T-helper 9 cell (primary cell): ENCODE results near the gene FOXRED2.
"Not testable (repeated sequence)": the region's sequence is repeated elsewhere in the genome, so short reads cannot be mapped to it uniquely, and the experiment has no call there.

Experiments used
- DNase-seq: peaks from one replicate; pipeline ENCODE4 v3.0.0-alpha.2; 2020

Gene FOXRED2

GRCh38 chr22:36469094-36469710 is 37.6 kb downstream of the FOXRED2 start:
- DNase-seq, result no peak

- no peak for DNase-seq
Measured at GRCh38 chr22:36467946-36468345, 38.9 kb downstream of the FOXRED2 start.

GRCh38 chr22:36467042-36467810 is 39.6 kb downstream of the FOXRED2 start:
- no peak for DNase-seq

- DNase-seq, result no peak
Measured at GRCh38 chr22:36466258-36466657, 40.6 kb downstream of the FOXRED2 start.

- no peak for DNase-seq
Measured at GRCh38 chr22:36465232-36466021, 41.4 kb downstream of the FOXRED2 start.

- DNase-seq, result no peak
Measured at GRCh38 chr22:36464715-36465231, 42.1 kb downstream of the FOXRED2 start.

- DNase-seq, result no peak
Measured at GRCh38 chr22:36463783-36464184, 43.1 kb downstream of the FOXRED2 start.

GRCh38 chr22:36461665-36462649 is 44.9 kb downstream of the FOXRED2 start:
- no peak for DNase-seq

- no peak for DNase-seq
Measured at GRCh38 chr22:36460202-36460601, 46.6 kb downstream of the FOXRED2 start.

GRCh38 chr22:36457688-36458450 is 49.0 kb downstream of the FOXRED2 start:
- DNase-seq, result no peak

- DNase-seq, result no peak
Measured at GRCh38 chr22:36456464-36456845, 50.4 kb downstream of the FOXRED2 start.

- DNase-seq, result no peak
Measured at GRCh38 chr22:36455571-36456463, 51.0 kb downstream of the FOXRED2 start.

- peak; percentile 95 for DNase-seq
Measured at GRCh38 chr22:36454916-36455570, 51.8 kb downstream of the FOXRED2 start.

GRCh38 chr22:36453855-36454378 is 52.9 kb downstream of the FOXRED2 start:
- DNase-seq, result no peak

- DNase-seq, result not testable (repeated sequence)
Measured at GRCh38 chr22:36452978-36453607, 53.7 kb downstream of the FOXRED2 start.

- no peak for DNase-seq
Measured at GRCh38 chr22:36452250-36452977, 54.4 kb downstream of the FOXRED2 start.

GRCh38 chr22:36450923-36451322 is 55.9 kb downstream of the FOXRED2 start:
- DNase-seq, result not testable (repeated sequence)

GRCh38 chr22:36449596-36450175 is 57.2 kb downstream of the FOXRED2 start:
- DNase-seq, result no peak
